Measurements from ENCODE around the gene UBE2G2.

UBE2G2 gene

GRCh38 chr21:44828362-44829056 lies 26.9 kb upstream of the UBE2G2 start:
- H3K4me3 ChIP-seq (replicated peaks; ENCODE audit: low read depth, low read length) = no peak overlapping the region
- DNase-seq (ENCODE audit: extremely low read depth, insufficient read length) = no peak
- no peak for TF ChIP-seq CTCF (IDR thresholded peaks at IDR 0.05; ENCODE audit: insufficient read depth, low read length, poor library complexity, severe bottlenecking)
- no peaks in the 10 kb centered on the region for H3K27me3 ChIP-seq (replicated peaks; ENCODE audit: control insufficient read depth, insufficient read depth, low read length)
- H3K36me3 ChIP-seq (ENCODE audit: control insufficient read depth, insufficient read depth, low read length) = no peaks in the 10 kb centered on the region

GRCh38 chr21:44823179-44823660 lies 21.6 kb upstream of the UBE2G2 start:
- Histone ChIP-seq H3K36me3 (ENCODE audit: control insufficient read depth, insufficient read depth, low read length) (no peaks in the 10 kb centered on the region), H3K4me3 (replicated peaks; ENCODE audit: low read depth, low read length) (no peak overlapping the region), H3K27me3 (replicated peaks; ENCODE audit: control insufficient read depth, insufficient read depth, low read length) (no peaks in the 10 kb centered on the region)
- DNase-seq (ENCODE audit: extremely low read depth, insufficient read length) = no peak
- TF ChIP-seq CTCF (IDR thresholded peaks at IDR 0.05; ENCODE audit: insufficient read depth, low read length, poor library complexity, severe bottlenecking) = no peak

- Histone ChIP-seq H3K4me3 (replicated peaks; ENCODE audit: low read depth, low read length) (no peak overlapping the region), H3K36me3 (ENCODE audit: control insufficient read depth, insufficient read depth, low read length) (no peaks in the 10 kb centered on the region), H3K27me3 (replicated peaks; ENCODE audit: control insufficient read depth, insufficient read depth, low read length) (no peaks in the 10 kb centered on the region)
- TF ChIP-seq CTCF (IDR thresholded peaks at IDR 0.05; ENCODE audit: insufficient read depth, low read length, poor library complexity, severe bottlenecking) = no peak
- DNase-seq (ENCODE audit: extremely low read depth, insufficient read length) = no peak
Observed at GRCh38 chr21:44822484-44823178, 21.0 kb upstream of the UBE2G2 start.

GRCh38 chr21:44820851-44821250 lies 19.2 kb upstream of the UBE2G2 start:
- DNase-seq (ENCODE audit: extremely low read depth, insufficient read length) = no peak
- Histone ChIP-seq H3K27me3 (replicated peaks; ENCODE audit: control insufficient read depth, insufficient read depth, low read length) (no peaks in the 10 kb centered on the region), H3K4me3 (replicated peaks; ENCODE audit: low read depth, low read length) (no peak overlapping the region), H3K36me3 (ENCODE audit: control insufficient read depth, insufficient read depth, low read length) (no peaks in the 10 kb centered on the region)
- no peak for TF ChIP-seq CTCF (IDR thresholded peaks at IDR 0.05; ENCODE audit: insufficient read depth, low read length, poor library complexity, severe bottlenecking)

- no peak for TF ChIP-seq CTCF (IDR thresholded peaks at IDR 0.05; ENCODE audit: insufficient read depth, low read length, poor library complexity, severe bottlenecking)
Observed at GRCh38 chr21:44819283-44820243, 17.9 kb upstream of the UBE2G2 start.

More at GRCh38 chr21:44819283-44820243, 17.9 kb upstream of the UBE2G2 start:
- DNase-seq (ENCODE audit: extremely low read depth, insufficient read length) = no peak
- no peaks in the 10 kb centered on the region for H3K36me3 ChIP-seq (ENCODE audit: control insufficient read depth, insufficient read depth, low read length)
- no peak overlapping the region for H3K4me3 ChIP-seq (replicated peaks; ENCODE audit: low read depth, low read length)
- H3K27me3 ChIP-seq (replicated peaks; ENCODE audit: control insufficient read depth, insufficient read depth, low read length) = no peaks in the 10 kb centered on the region

Measured in GM06990 (cell line).